HEK293T (cell line): ENCODE data around the gene TOMT.

Source experiments
- CTCF ChIA-PET: fragments of 350-600 bp; formaldehyde crosslinking; extraction: SDS; loops from one replicate; lab custom pipeline; 2021; ENCODE audit warnings: antibody characterized with exemption, inconsistent platforms; lab: Yijun Ruan, JAX
- POLR2A ChIA-PET: fragments of 350-600 bp; formaldehyde crosslinking; extraction: SDS; loops from one replicate; lab custom pipeline; 2020; ENCODE audit warnings: antibody characterized with exemption, inconsistent platforms; lab: Yijun Ruan, JAX
- DNase-seq: peaks from one replicate; pipeline ENCODE4 v3.0.0; 2012; ENCODE audit warnings: mixed read lengths; ENCODE audit errors: extremely low spot score
- ARNT ChIP-seq: fragments of 450-650 bp; IDR thresholded peaks from 2 replicates; pipeline ENCODE4 v1.6.1; 2017; ENCODE audit warnings: mild to moderate bottlenecking
- BHLHE40 ChIP-seq: fragments of 450-650 bp; IDR thresholded peaks from 2 replicates; pipeline ENCODE4 v1.6.1; 2016; ENCODE audit warnings: mild to moderate bottlenecking, moderate library complexity, borderline replicate concordance
- CTBP1 ChIP-seq: fragments of 450-650 bp; IDR thresholded peaks from 2 replicates; pipeline ENCODE4 v1.6.1; 2016; ENCODE audit warnings: borderline replicate concordance
- ELF4 ChIP-seq: fragments of 450-650 bp; IDR thresholded peaks from 2 replicates; pipeline ENCODE4 v1.6.1; 2017; ENCODE audit warnings: antibody characterized with exemption
- FOXA1 ChIP-seq: fragments of 450-650 bp; IDR thresholded peaks from 2 replicates; pipeline ENCODE4 v1.6.1; 2016; ENCODE audit warnings: mild to moderate bottlenecking
- FOXK2 ChIP-seq: fragments of 450-650 bp; IDR thresholded peaks from 2 replicates; pipeline ENCODE4 v1.6.1; 2016; ENCODE audit warnings: mild to moderate bottlenecking
- FOXM1 ChIP-seq: fragments of 450-650 bp; IDR thresholded peaks from 2 replicates; pipeline ENCODE4 v1.6.1; 2017; ENCODE audit warnings: mild to moderate bottlenecking, borderline replicate concordance
- HDGF ChIP-seq: fragments of 450-650 bp; IDR thresholded peaks from 2 replicates; pipeline ENCODE4 v1.6.1; 2017; ENCODE audit warnings: antibody characterized with exemption, borderline replicate concordance
- L3MBTL2 ChIP-seq: fragments of 450-650 bp; conservative IDR thresholded peaks from 2 replicates; pipeline ENCODE4 v1.6.1; 2016; ENCODE audit warnings: mild to moderate bottlenecking
- LEF1 ChIP-seq: fragments of 450-650 bp; IDR thresholded peaks from 2 replicates; pipeline ENCODE4 v1.6.1; 2017; ENCODE audit warnings: mild to moderate bottlenecking, borderline replicate concordance
- NFRKB ChIP-seq: fragments of 450-650 bp; IDR thresholded peaks from 2 replicates; pipeline ENCODE4 v1.6.1; 2016; ENCODE audit warnings: mild to moderate bottlenecking, moderate library complexity
- SP1 ChIP-seq: fragments of 450-650 bp; IDR thresholded peaks from 2 replicates; pipeline ENCODE4 v1.6.1; 2017
- SUZ12 ChIP-seq: fragments of 450-650 bp; IDR thresholded peaks from 2 replicates; pipeline ENCODE4 v1.6.1; 2016; ENCODE audit warnings: mild to moderate bottlenecking
- TARDBP ChIP-seq: fragments of 450-650 bp; IDR thresholded peaks from 2 replicates; pipeline ENCODE4 v1.6.1; 2016
- ZNF384 ChIP-seq: fragments of 450-650 bp; IDR thresholded peaks from 2 replicates; pipeline ENCODE4 v1.6.1; 2016
- TF ChIP-seq, protein P1 (sequence below): fragments of 450-650 bp; IDR thresholded peaks from 2 replicates; pipeline ENCODE4 v1.6.1; 2016

The TOMT gene

GRCh38 chr11:72100009-72100408 is 5.7 kb upstream of the TOMT start:
- no peak for DNase-seq
- TF ChIP-seq CTBP1, result no peak
- TF ChIP-seq SP1, result no peak
- TF ChIP-seq ZNF384, result no peak
- TF ChIP-seq, protein P1, sequence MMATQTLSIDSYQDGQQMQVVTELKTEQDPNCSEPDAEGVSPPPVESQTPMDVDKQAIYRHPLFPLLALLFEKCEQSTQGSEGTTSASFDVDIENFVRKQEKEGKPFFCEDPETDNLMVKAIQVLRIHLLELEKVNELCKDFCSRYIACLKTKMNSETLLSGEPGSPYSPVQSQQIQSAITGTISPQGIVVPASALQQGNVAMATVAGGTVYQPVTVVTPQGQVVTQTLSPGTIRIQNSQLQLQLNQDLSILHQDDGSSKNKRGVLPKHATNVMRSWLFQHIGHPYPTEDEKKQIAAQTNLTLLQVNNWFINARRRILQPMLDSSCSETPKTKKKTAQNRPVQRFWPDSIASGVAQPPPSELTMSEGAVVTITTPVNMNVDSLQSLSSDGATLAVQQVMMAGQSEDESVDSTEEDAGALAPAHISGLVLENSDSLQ, result no peak
- no peak for TF ChIP-seq SUZ12
- no peak for TF ChIP-seq LEF1
- TF ChIP-seq ELF4, result no peak
- POLR2A ChIA-PET, result interaction anchor here (1.1 to 1.7 kb wide), 2 partner anchors 11 to 12 kb away, joined by 5 to 6 read pairs; partner anchors contain the start of gene ANAPC15
- CTCF ChIA-PET, result interaction anchor here (0.8 kb wide), 1 partner anchor 75 kb away, joined by 4 read pairs; no protein-coding TSS in a partner anchor

- DNase-seq, result no peak
- TF ChIP-seq SUZ12 (no peak), FOXM1 (no peak), SP1 (no peak), ELF4 (no peak), ZNF384 (no peak), ARNT (no peak), HDGF (no peak), TARDBP (no peak), LEF1 (no peak), BHLHE40 (no peak), NFRKB (no peak), L3MBTL2 (no peak), FOXK2 (no peak), CTBP1 (no peak), FOXA1 (no peak)
- TF ChIP-seq, protein P1, result no peak
- ChIA-PET POLR2A (interaction anchor here (1.1 to 1.7 kb wide), 2 partner anchors 11 to 12 kb away, joined by 5 to 6 read pairs; partner anchors contain the start of gene ANAPC15), CTCF (interaction anchor here (0.8 to 1.0 kb wide), 2 partner anchors 43 to 76 kb away, joined by 3 to 4 read pairs; no protein-coding TSS in a partner anchor)
Observed at GRCh38 chr11:72100462-72100861, 5.3 kb upstream of the TOMT start.

DNA sequence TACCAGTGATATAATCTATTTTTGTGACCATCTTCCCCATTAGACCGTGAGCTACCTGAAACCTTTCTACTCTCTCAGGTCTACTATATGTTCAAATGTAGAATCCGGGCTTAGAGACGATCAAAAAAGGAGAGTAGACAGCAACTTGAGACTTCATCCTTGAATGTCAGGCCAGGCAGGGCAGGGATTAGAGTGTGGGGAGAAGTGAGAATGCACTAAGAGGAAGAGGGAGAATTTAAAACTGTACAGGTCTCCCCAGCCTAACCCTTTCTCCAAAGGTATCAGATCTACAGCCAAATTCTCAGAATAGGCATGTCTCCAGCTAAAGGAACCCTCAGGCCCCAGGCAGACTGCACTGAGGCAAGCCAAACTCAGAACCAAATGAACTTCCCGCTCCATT is 3.6 kb upstream of the TOMT start:
- TF ChIP-seq SUZ12, result no peak
- no peak for TF ChIP-seq TARDBP
- TF ChIP-seq ZNF384, result no peak
- TF ChIP-seq HDGF, result no peak
- TF ChIP-seq BHLHE40, result no peak
- no peak for TF ChIP-seq L3MBTL2
- TF ChIP-seq ELF4, result no peak
- no peak for TF ChIP-seq FOXM1
- no peak for TF ChIP-seq CTBP1
- TF ChIP-seq NFRKB, result no peak
- TF ChIP-seq LEF1, result no peak
- TF ChIP-seq SP1, result no peak
- TF ChIP-seq FOXA1, result no peak
- no peak for TF ChIP-seq FOXK2
- TF ChIP-seq, protein P1, result no peak
- no peak for TF ChIP-seq ARNT
- no peak for DNase-seq
- POLR2A ChIA-PET, result interaction anchor here (0.6 to 1.0 kb wide), 2 partner anchors 10 to 36 kb away, joined by 3 to 4 read pairs; partner anchors contain the start of gene ANAPC15
- CTCF ChIA-PET, result no interaction called here

DNA sequence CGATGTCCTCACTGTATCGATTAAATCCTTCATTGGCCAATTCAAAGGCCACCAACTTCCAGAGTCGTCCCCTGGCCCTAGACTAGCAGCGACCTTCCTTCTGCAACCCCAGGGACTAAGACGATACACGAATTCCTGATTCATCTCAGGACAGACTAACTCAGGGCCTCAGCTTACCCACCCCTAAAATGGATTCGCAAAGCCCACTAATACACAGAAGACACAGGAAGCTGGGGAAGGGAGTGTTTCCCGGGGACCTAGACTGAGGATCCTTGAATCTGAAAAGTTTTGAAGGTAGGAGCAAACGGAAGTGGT is 3.1 kb upstream of the TOMT start:
- no peak for TF ChIP-seq SUZ12
- no peak for TF ChIP-seq CTBP1
- TF ChIP-seq ARNT, result no peak
- no peak for TF ChIP-seq FOXM1
- no peak for TF ChIP-seq BHLHE40
- ChIA-PET CTCF (no interaction called here), POLR2A (interaction anchor here (0.6 to 1.0 kb wide), 2 partner anchors 10 to 37 kb away, joined by 3 to 4 read pairs; partner anchors contain the start of gene ANAPC15)
- DNase-seq, result no peak

DNA sequence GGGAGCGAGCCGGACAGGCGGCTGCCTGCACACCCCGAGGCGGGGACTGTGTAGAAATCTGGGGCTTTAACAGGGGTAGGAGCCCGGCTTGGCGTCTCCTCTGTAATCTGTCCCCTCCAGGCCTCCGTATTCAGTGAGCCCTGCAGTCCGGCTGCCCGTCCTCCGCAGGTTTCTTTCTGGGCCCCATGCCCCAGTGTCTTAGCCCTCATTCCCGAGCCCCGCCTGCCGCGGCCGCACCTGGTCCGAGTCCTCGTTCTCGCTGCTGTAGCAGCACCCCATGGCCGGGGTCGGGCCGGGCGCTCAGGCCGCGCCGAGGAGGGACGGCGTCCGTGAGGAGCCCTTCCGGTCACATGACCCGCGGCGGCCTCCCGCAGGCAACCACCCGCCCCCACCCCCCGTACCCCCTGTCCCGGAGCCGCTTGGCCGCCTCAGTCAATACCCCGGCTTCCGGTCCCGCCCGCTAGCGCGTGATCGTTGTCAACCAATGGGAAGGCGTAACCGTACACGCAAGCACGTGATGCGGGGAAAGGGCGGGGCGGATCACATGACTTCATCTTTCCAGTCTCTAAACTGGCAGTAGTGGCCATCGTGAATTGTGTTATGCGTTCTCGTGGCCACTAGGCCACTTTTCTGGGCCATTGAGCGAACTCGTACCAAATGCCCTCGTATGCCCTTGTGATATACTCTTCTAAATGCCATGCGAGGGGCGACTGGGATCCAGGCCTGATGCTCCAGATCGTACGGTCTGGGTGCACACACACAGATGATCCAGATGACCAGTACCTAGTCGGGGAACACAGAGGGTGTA is 2.6 kb upstream of the TOMT start, which contains the start of gene LAMTOR1:
Gene LAMTOR1 (minus strand): TSS at position 352 of the 808 bp plus-strand sequence. CDS start 73 bp downstream, at position 279.
- POLR2A ChIA-PET, result interaction anchor here (1.0 to 1.2 kb wide), 2 partner anchors 9 to 10 kb away, joined by 4 read pairs; partner anchors contain the start of gene ANAPC15
- CTCF ChIA-PET, result no interaction called here
- peak; percentile 95 for DNase-seq
- TF ChIP-seq NFRKB (no peak), ELF4 (peak; percentile 59), L3MBTL2 (peak; percentile 95)

GRCh38 chr11:72103754-72104167 is 2.0 kb upstream of the TOMT start:
- ChIA-PET POLR2A (interaction anchor here (1.2 kb wide), 1 partner anchor 9 kb away, joined by 4 read pairs; the partner anchor contains the start of gene ANAPC15), CTCF (no interaction called here)
- TF ChIP-seq HDGF, result no peak
- no peak for TF ChIP-seq L3MBTL2
- TF ChIP-seq FOXM1, result no peak
- no peak for TF ChIP-seq ELF4
- no peak for TF ChIP-seq SUZ12
- TF ChIP-seq TARDBP, result no peak
- TF ChIP-seq FOXK2, result no peak
- no peak for TF ChIP-seq BHLHE40
- no peak for TF ChIP-seq NFRKB
- no peak for TF ChIP-seq ARNT
- no peak for TF ChIP-seq FOXA1
- no peak for TF ChIP-seq SP1
- no peak for TF ChIP-seq LEF1
- TF ChIP-seq CTBP1, result no peak
- TF ChIP-seq ZNF384, result no peak
- DNase-seq, result no peak
